HFFc6 (cell line): Measurements from ENCODE around the gene RASGRP2. TPM values are rescaled to one million over a fixed set of nuclear protein-coding genes. Genes with fewer than 3 reads are reported as not detected.
"Not testable (repeated sequence)": the region's sequence is repeated elsewhere in the genome, so short reads cannot be mapped to it uniquely, and the experiment has no call there.

Source experiments
- DNase-seq: peaks from one replicate; pipeline ENCODE4 v3.0.0-alpha.2; 2018
- H3K27ac Mint-ChIP-seq: 2 replicates; pipeline ENCODE4 v1.8.0; 2020; ENCODE audit warnings: mild to moderate bottlenecking, mixed read lengths
- H3K27me3 Mint-ChIP-seq: 2 replicates; pipeline ENCODE4 v1.8.0; 2021; ENCODE audit warnings: mild to moderate bottlenecking, moderate library complexity, mixed read lengths; ENCODE audit not compliant: insufficient read depth
- H3K36me3 Mint-ChIP-seq: 2 replicates; pipeline ENCODE4 v1.8.0; 2021; ENCODE audit warnings: low read depth, mixed read lengths
- H3K4me1 Mint-ChIP-seq: 2 replicates; pipeline ENCODE4 v1.8.0; 2020; ENCODE audit warnings: low read depth, mixed read lengths
- H3K4me3 Mint-ChIP-seq: 2 replicates; pipeline ENCODE4 v1.8.0; 2020; ENCODE audit warnings: mild to moderate bottlenecking, moderate library complexity, mixed read lengths
- H3K9me3 Mint-ChIP-seq: 2 replicates; pipeline ENCODE4 v1.8.0; 2020; ENCODE audit warnings: mild to moderate bottlenecking, mixed read lengths
- CTCF ChIP-seq: fragments of 200-600 bp; sonication (generic); IDR thresholded peaks from 2 replicates; pipeline ENCODE4 v1.5.0; 2021; ENCODE audit warnings: antibody characterized with exemption, mild to moderate bottlenecking
- total RNA-seq, 6 experiments: library from RNA; stranded (reverse); fragmentation: NEBNext Ultra II Directional; extraction: Animal tissue kit (Norgen Biotek cat#: 25700); gene quantifications; 2 replicates in 1 of 6; 3 replicates in 5 of 6; pipeline ENCODE4 v1.2.3, GENCODE V29; 2021

RASGRP2 gene
- total RNA-seq, 6 experiments from 2014 or later: 0.43 to 0.68 (median 0.48) TPM; not detected in 2

- no peaks in the 10 kb centered on the region for H3K36me3 Mint-ChIP-seq
- DNase-seq: no peak
- TF ChIP-seq CTCF: no peak
- H3K27me3 Mint-ChIP-seq: peaks cover 42% of the 10 kb centered on the region
- no peak overlapping the region for H3K4me3 Mint-ChIP-seq
- no peaks in the 10 kb centered on the region for H3K9me3 Mint-ChIP-seq
- no peak overlapping the region for H3K27ac Mint-ChIP-seq
- H3K4me1 Mint-ChIP-seq: peaks cover 10% of the 10 kb centered on the region
These were observed 33.4 kb downstream of the RASGRP2 start for GRCh38 chr11:64710418-64711137.

GRCh38 chr11:64705501-64705900 is 38.4 kb downstream of the RASGRP2 start:
- Mint-ChIP-seq H3K27ac (no peak overlapping the region), H3K4me1 (peaks cover 4% of the 10 kb centered on the region), H3K36me3 (no peaks in the 10 kb centered on the region), H3K9me3 (no peaks in the 10 kb centered on the region), H3K27me3 (peaks cover 34% of the 10 kb centered on the region), H3K4me3 (no peak overlapping the region)
- no peak for DNase-seq
- TF ChIP-seq CTCF: no peak

- no peak for DNase-seq
- Mint-ChIP-seq H3K36me3 (no peaks in the 10 kb centered on the region), H3K4me3 (no peak overlapping the region), H3K4me1 (no peaks in the 10 kb centered on the region), H3K27me3 (peaks cover 38% of the 10 kb centered on the region), H3K27ac (no peak overlapping the region), H3K9me3 (no peaks in the 10 kb centered on the region)
- no peak for TF ChIP-seq CTCF
These were observed 40.9 kb downstream of the RASGRP2 start for GRCh38 chr11:64703048-64703447.

- not testable (repeated sequence) for H3K27ac Mint-ChIP-seq, H3K4me3 Mint-ChIP-seq, H3K4me1 Mint-ChIP-seq, H3K36me3 Mint-ChIP-seq, H3K9me3 Mint-ChIP-seq, DNase-seq
- peaks cover 47% of the 10 kb centered on the region for H3K27me3 Mint-ChIP-seq
These were observed 42.0 kb downstream of the RASGRP2 start for GRCh38 chr11:64701956-64702355.

- TF ChIP-seq CTCF: no peak
- no peak overlapping the region for H3K27ac Mint-ChIP-seq
- peaks cover 58% of the 10 kb centered on the region for H3K27me3 Mint-ChIP-seq
- H3K36me3 Mint-ChIP-seq: no peaks in the 10 kb centered on the region
- H3K9me3 Mint-ChIP-seq: no peaks in the 10 kb centered on the region
- DNase-seq: no peak
- H3K4me3 Mint-ChIP-seq: no peak overlapping the region
- no peaks in the 10 kb centered on the region for H3K4me1 Mint-ChIP-seq
These were observed 45.5 kb downstream of the RASGRP2 start for GRCh38 chr11:64698427-64698826.

GRCh38 chr11:64697663-64698375 is 46.1 kb downstream of the RASGRP2 start:
- no peak for TF ChIP-seq CTCF
- Mint-ChIP-seq H3K27ac (no peak overlapping the region), H3K27me3 (peaks cover 64% of the 10 kb centered on the region), H3K36me3 (no peaks in the 10 kb centered on the region), H3K4me1 (no peaks in the 10 kb centered on the region), H3K4me3 (no peak overlapping the region), H3K9me3 (no peaks in the 10 kb centered on the region)
- DNase-seq: no peak
